ENCODE results near the gene ACYP1. TPM values are rescaled to one million over a fixed set of nuclear protein-coding genes. Genes with fewer than 3 reads are reported as not detected.
A peak's percentile ranks its signal among the peaks of the same experiment; 100 is the strongest.

The ACYP1 gene
- total and polyA plus RNA-seq, 2 of the 13 experiments (the other 11 are each of a cell fraction or from before 2014, with no cell fraction given), result 9.7 to 22.4 TPM

- TF ChIP-seq ZNF597 (CRISPR knock-in tag; IDR thresholded peaks at IDR 0.05) (no peak), STAG1 (CRISPR knock-in tag; IDR thresholded peaks at IDR 0.05) (peak; percentile 13; the same call in 1 of the 2 replicates), ARID5B (CRISPR knock-in tag; IDR thresholded peaks at IDR 0.05) (peak; percentile 24; the same call in 1 of the 2 replicates), ZNF543 (CRISPR knock-in tag; IDR thresholded peaks at IDR 0.05) (no peak; the same call in 1 of the 2 replicates), GABPA (IDR thresholded peaks at IDR 0.05; ENCODE audit: low read depth, low read length) (no peak), GABPA (CRISPR knock-in tag; IDR thresholded peaks at IDR 0.05; ENCODE audit: low read depth) (peak; percentile 41), GFI1 (CRISPR knock-in tag; IDR thresholded peaks at IDR 0.05; ENCODE audit: borderline replicate concordance) (0 out of 2 replicates have a peak, but pooled peaks have one; percentile 47), MYNN (CRISPR knock-in tag; IDR thresholded peaks at IDR 0.05; ENCODE audit: low read depth) (0 out of 2 replicates have a peak, but pooled peaks have one; percentile 49), MED1 (CRISPR knock-in tag; IDR thresholded peaks at IDR 0.05) (peak; percentile 74), NR2C2 (CRISPR knock-in tag; IDR thresholded peaks at IDR 0.05; ENCODE audit: borderline replicate concordance) (peak; percentile 90), ZNF280D (CRISPR knock-in tag; IDR thresholded peaks at IDR 0.05) (no peak), ZNF431 (CRISPR knock-in tag; IDR thresholded peaks at IDR 0.05; ENCODE audit: borderline replicate concordance, low read depth) (peak; percentile 65; the same call in 1 of the 2 replicates), CCDC6 (CRISPR knock-in tag; IDR thresholded peaks at IDR 0.05) (0 out of 2 replicates have a peak, but pooled peaks have one; percentile 81), ZXDC (CRISPR knock-in tag; IDR thresholded peaks at IDR 0.05) (peak; percentile 76; the same call in 1 of the 2 replicates), CREB3 (CRISPR knock-in tag; IDR thresholded peaks at IDR 0.05) (peak; percentile 68; the same call in 1 of the 2 replicates)
These were observed 5.4 kb upstream of the ACYP1 start, which contains the start of gene ZC2HC1C (continued) for GRCh38 chr14:75069121-75069810.

Data from HepG2 (cell line).